Stimulated activated naive CD8-positive, alpha-beta T cell treated with anti-CD3 and anti-CD28 coated beads, Interleukin-15, amount 100 ng/mL, for 72 hours (primary cell): ENCODE data around the gene BTBD8.
"Not testable (repeated sequence)": the region's sequence is repeated elsewhere in the genome, so short reads cannot be mapped to it uniquely, and the experiment has no call there.

Experiments
- ATAC-seq: fragments of 150-1000 bp; cut with Tn5 transposase; 2 replicates; pipeline ENCODE4 v1.10.0; 2021; ENCODE audit warnings: mild to moderate bottlenecking, moderate library complexity
- DNase-seq, 2 donors: peaks; one replicate each; pipeline ENCODE4 v3.0.0; 2021 to 2022
- H3K27ac Mint-ChIP-seq, 2 donors: one replicate each; pipeline ENCODE4 v1.8.0; 2022; ENCODE audit warnings: mild to moderate bottlenecking in 2 of 2, mixed read lengths in 2 of 2, moderate library complexity in 2 of 2
- H3K27me3 Mint-ChIP-seq: one replicate; pipeline ENCODE4 v1.8.0; 2022; ENCODE audit warnings: mixed read lengths
- H3K4me1 Mint-ChIP-seq: one replicate; pipeline ENCODE4 v1.8.0; 2022; ENCODE audit warnings: mild to moderate bottlenecking, mixed read lengths
- H3K4me3 Mint-ChIP-seq, 2 donors: one replicate each; pipeline ENCODE4 v1.8.0; 2022; ENCODE audit warnings: mild to moderate bottlenecking in 2 of 2, mixed read lengths in 2 of 2, moderate library complexity in 1 of 2
- H3K9me3 Mint-ChIP-seq, 2 donors: one replicate each; pipeline ENCODE4 v1.8.0; 2022; ENCODE audit warnings: mixed read lengths in 2 of 2

The BTBD8 gene

DNA sequence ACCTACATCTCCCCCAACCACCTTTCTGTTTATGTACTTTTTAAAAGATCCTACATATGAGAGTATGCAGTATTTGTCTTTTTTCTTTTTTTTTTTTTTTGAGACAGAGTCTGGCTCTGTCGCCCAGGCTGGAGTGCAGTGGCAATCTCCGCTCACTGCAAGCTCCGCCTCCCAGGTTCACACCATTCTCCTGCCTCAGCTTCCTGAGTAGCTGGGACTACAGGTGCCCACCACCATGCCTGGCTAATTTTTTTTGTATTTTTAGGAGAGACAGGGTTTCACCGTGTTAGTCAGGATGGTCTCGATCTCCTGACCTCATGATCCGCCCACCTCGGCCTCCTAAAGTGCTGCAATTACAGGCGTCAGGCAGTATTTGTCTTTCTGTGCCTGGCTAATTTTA, 2.1 kb upstream of the BTBD8 start:
- not testable (repeated sequence) for H3K9me3 Mint-ChIP-seq, H3K27ac Mint-ChIP-seq, H3K27me3 Mint-ChIP-seq, ATAC-seq, H3K4me3 Mint-ChIP-seq, H3K4me1 Mint-ChIP-seq, DNase-seq

- ATAC-seq, result no peak
- DNase-seq, result no peak
- Mint-ChIP-seq H3K4me3 (peak overlapping the region in 1 of 2 donors; percentile 96), H3K27ac (no peak overlapping the region), H3K4me1 (peaks cover 6% of the 10 kb centered on the region), H3K27me3 (no peaks in the 10 kb centered on the region), H3K9me3 (peaks cover 0 to 1% of the 10 kb centered on the region in 2 donors)
These were observed 704 bp upstream of the BTBD8 start for GRCh38 chr1:92079441-92079840.

GRCh38 chr1:92081031-92081430, 886 bp downstream of the BTBD8 start:
- no peak for ATAC-seq
- peak overlapping the region; percentile 94 to 96 for H3K27ac Mint-ChIP-seq
- peaks cover 5 to 17% of the 10 kb centered on the region in 2 donors for H3K9me3 Mint-ChIP-seq
- no peaks in the 10 kb centered on the region for H3K27me3 Mint-ChIP-seq
- no peak for DNase-seq
- peak overlapping the region; percentile 95 to 96 for H3K4me3 Mint-ChIP-seq
- peaks cover 6% of the 10 kb centered on the region for H3K4me1 Mint-ChIP-seq

GRCh38 chr1:92084651-92085050, 4.5 kb downstream of the BTBD8 start:
- DNase-seq (no peak), ATAC-seq (no peak)
- no peak overlapping the region for H3K27ac Mint-ChIP-seq
- no peaks in the 10 kb centered on the region for H3K27me3 Mint-ChIP-seq
- no peak overlapping the region for H3K4me3 Mint-ChIP-seq
- H3K9me3 Mint-ChIP-seq, result peaks cover 6 to 24% of the 10 kb centered on the region in 2 donors
- H3K4me1 Mint-ChIP-seq, result peaks cover 6% of the 10 kb centered on the region

GRCh38 chr1:92085727-92086126, 5.6 kb downstream of the BTBD8 start:
- no peak for DNase-seq
- no peak for ATAC-seq
- H3K9me3 Mint-ChIP-seq, result peaks cover 6 to 24% of the 10 kb centered on the region in 2 donors
- H3K4me3 Mint-ChIP-seq, result no peak overlapping the region
- H3K27ac Mint-ChIP-seq, result no peak overlapping the region
- H3K4me1 Mint-ChIP-seq, result no peaks in the 10 kb centered on the region
- no peaks in the 10 kb centered on the region for H3K27me3 Mint-ChIP-seq

GRCh38 chr1:92087542-92087941, 7.4 kb downstream of the BTBD8 start:
- ATAC-seq (no peak), DNase-seq (no peak)
- Mint-ChIP-seq H3K27ac (no peak overlapping the region), H3K27me3 (no peaks in the 10 kb centered on the region), H3K4me1 (no peaks in the 10 kb centered on the region), H3K9me3 (peaks cover 6 to 24% of the 10 kb centered on the region in 2 donors), H3K4me3 (no peak overlapping the region)

GRCh38 chr1:92091625-92092024, 11.5 kb downstream of the BTBD8 start:
- Mint-ChIP-seq H3K27ac (no peak overlapping the region), H3K9me3 (peaks cover 0 to under 1% of the 10 kb centered on the region in 2 donors), H3K4me3 (no peak overlapping the region), H3K27me3 (no peaks in the 10 kb centered on the region), H3K4me1 (peaks cover 5% of the 10 kb centered on the region)
- DNase-seq (no peak), ATAC-seq (no peak)

DNA sequence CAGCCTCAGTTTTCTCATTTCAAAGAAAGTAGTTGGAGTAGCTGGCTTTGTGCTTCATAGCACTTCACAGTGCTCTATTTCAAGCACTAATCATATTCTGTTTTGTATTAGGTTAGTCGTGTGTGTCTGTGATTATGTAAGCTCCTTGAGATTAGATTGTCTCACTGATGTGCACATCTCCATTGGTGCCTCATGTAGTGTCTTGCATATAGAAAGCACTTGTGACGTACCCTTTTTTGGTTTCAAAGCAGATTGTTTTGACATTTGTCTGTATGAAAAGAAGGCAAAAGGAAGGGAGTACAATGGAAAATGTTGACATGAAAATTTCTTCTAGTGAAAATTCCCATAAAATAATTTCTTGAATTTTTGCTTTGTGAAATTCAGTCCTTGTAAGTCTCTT, 13.9 kb downstream of the BTBD8 start:
- Mint-ChIP-seq H3K27ac (no peak overlapping the region), H3K27me3 (no peaks in the 10 kb centered on the region), H3K4me3 (no peak overlapping the region), H3K4me1 (peaks cover 5% of the 10 kb centered on the region), H3K9me3 (no peaks in the 10 kb centered on the region)
- ATAC-seq (no peak), DNase-seq (no peak)

GRCh38 chr1:92094595-92094994, 14.4 kb downstream of the BTBD8 start:
- no peak for DNase-seq
- H3K9me3 Mint-ChIP-seq, result no peaks in the 10 kb centered on the region
- peaks cover 5% of the 10 kb centered on the region for H3K4me1 Mint-ChIP-seq
- no peak for ATAC-seq
- H3K27me3 Mint-ChIP-seq, result no peaks in the 10 kb centered on the region
- H3K27ac Mint-ChIP-seq, result no peak overlapping the region
- no peak overlapping the region for H3K4me3 Mint-ChIP-seq

- ATAC-seq, result no peak
- no peak for DNase-seq
- Mint-ChIP-seq H3K27ac (no peak overlapping the region), H3K4me1 (peaks cover 5% of the 10 kb centered on the region), H3K4me3 (no peak overlapping the region), H3K27me3 (no peaks in the 10 kb centered on the region), H3K9me3 (no peaks in the 10 kb centered on the region)
These were observed 15.7 kb downstream of the BTBD8 start for GRCh38 chr1:92095874-92096273.

GRCh38 chr1:92096317-92096716, 16.2 kb downstream of the BTBD8 start:
- Mint-ChIP-seq H3K27me3 (no peaks in the 10 kb centered on the region), H3K9me3 (no peaks in the 10 kb centered on the region), H3K4me1 (peaks cover 5% of the 10 kb centered on the region), H3K27ac (peak overlapping the region in 1 of 2 donors; percentile 15), H3K4me3 (no peak overlapping the region)
- peak; percentile 54 for ATAC-seq
- no peak for DNase-seq

DNA sequence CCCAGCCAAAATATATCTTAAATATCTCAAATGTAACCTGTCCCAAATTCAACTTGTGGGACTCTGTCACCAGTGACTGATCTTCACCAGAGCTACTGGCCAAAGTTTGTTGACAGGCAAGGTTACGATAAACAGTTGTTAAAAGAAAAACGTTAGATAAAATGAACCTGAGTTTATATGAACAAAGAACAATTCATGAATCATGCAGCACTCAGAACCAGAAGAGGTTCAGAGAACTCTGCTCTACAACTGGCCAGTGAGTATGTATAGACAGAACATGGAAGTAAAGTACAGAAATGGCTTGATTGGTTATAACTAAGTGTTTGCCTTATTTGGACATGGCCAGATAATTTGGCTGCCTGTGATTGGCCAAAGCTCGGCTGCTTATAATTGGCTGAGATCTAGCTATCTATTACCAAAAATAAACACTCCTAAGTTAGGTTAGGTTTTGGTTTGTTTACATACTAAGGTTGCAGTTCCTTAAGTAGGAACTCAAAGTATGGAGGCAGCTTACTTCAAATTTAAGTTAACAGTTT, 25.5 kb downstream of the BTBD8 start:
- DNase-seq, result no peak
- H3K4me1 Mint-ChIP-seq, result no peaks in the 10 kb centered on the region
- no peak for ATAC-seq
- no peak overlapping the region for H3K27ac Mint-ChIP-seq
- no peaks in the 10 kb centered on the region for H3K9me3 Mint-ChIP-seq
- H3K4me3 Mint-ChIP-seq, result no peak overlapping the region
- H3K27me3 Mint-ChIP-seq, result no peaks in the 10 kb centered on the region

DNA sequence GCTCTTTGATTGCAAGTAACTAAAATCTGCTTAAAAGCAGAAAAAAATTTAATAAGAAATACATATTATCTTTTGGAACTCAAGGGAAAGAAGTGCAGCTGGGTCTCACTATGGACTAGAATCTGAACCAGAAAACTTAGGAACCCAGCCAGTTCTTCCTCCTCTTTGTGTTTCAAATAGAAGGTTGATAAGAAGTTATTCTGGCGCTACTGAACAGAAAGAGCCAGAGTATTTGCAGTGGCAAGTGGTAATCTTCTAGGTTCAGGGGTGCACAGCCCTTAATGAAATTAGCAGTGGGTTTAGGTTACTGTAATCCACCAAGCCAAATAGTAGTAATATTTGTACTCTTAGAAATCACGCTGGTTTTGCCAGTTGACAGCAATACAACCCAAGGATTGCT, 28.5 kb downstream of the BTBD8 start:
- Mint-ChIP-seq H3K27me3 (no peaks in the 10 kb centered on the region), H3K4me1 (no peaks in the 10 kb centered on the region), H3K4me3 (no peak overlapping the region), H3K9me3 (no peaks in the 10 kb centered on the region), H3K27ac (no peak overlapping the region)
- ATAC-seq (no peak), DNase-seq (no peak)

- ATAC-seq, result no peak
- no peak for DNase-seq
- H3K27ac Mint-ChIP-seq, result no peak overlapping the region
- H3K9me3 Mint-ChIP-seq, result no peaks in the 10 kb centered on the region
- H3K4me1 Mint-ChIP-seq, result no peaks in the 10 kb centered on the region
- no peak overlapping the region for H3K4me3 Mint-ChIP-seq
- H3K27me3 Mint-ChIP-seq, result no peaks in the 10 kb centered on the region
These were observed 37.4 kb downstream of the BTBD8 start for GRCh38 chr1:92117526-92117925.

DNA sequence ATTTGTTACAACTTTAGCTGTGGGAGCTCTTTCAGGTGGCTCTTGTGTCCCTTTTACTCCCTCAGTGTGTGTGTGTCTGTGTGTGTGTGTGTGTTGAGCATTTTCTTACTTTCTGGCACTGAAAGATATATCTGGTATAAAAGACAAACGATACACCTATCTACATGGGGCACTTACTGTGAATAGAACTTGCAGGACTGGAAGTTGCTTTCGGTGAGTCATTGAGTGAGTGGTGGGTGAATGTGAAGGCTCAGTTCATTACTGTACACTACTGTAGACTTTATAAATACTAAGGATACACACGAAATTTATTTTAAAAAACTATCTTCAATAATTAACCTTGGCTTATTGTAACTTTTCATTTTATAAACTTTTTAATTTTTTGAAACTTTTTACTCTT, 38.7 kb downstream of the BTBD8 start:
- no peak for ATAC-seq
- no peaks in the 10 kb centered on the region for H3K9me3 Mint-ChIP-seq
- peaks cover under 1% of the 10 kb centered on the region for H3K4me1 Mint-ChIP-seq
- H3K4me3 Mint-ChIP-seq, result no peak overlapping the region
- no peaks in the 10 kb centered on the region for H3K27me3 Mint-ChIP-seq
- no peak for DNase-seq
- H3K27ac Mint-ChIP-seq, result no peak overlapping the region

DNA sequence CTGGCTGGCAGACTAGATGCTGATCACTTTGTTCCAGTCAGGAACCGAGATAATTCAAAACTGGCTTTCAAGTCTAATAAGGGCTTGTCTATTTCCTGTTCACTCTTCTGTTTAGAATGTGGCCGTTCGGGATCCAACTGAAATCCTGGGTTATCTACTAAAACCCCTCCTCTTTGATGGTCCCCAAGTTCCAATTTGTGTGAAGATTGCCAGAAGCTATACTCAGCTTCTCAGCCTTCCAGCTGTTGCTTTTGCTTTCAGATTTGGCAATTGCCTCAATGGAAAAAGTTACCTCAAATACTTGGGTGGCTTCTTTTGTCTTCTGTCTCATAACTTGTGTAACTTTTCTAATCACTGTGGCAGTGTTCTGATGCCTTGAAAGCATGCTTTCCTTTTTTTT, 43.7 kb downstream of the BTBD8 start:
- ATAC-seq, result peak; percentile 54
- no peaks in the 10 kb centered on the region for H3K27me3 Mint-ChIP-seq
- H3K4me3 Mint-ChIP-seq, result peak overlapping the region in 1 of 2 donors; percentile 38
- H3K27ac Mint-ChIP-seq, result peak overlapping the region; percentile 42 to 83
- peaks cover 6% of the 10 kb centered on the region for H3K4me1 Mint-ChIP-seq
- H3K9me3 Mint-ChIP-seq, result no peaks in the 10 kb centered on the region
- no peak for DNase-seq

DNA sequence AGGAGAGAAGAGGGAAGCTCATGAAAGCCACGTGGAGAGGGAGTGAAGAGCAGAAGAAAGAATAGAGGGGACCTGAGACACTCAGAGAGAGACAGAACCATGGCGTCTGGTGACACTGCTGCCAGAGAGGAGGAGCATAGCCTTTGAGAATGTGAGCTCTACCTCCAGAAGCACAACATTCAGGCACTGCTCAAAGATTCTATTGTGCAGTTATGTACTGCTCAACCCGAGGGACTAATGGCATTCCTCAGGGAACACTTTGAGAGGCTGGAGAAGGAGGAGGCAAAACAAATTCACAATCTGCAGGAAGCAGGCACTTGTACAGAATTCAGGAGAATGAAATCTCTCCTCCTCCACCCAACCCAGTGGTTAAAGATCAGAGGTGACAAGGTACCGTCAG, 45.1 kb downstream of the BTBD8 start:
- DNase-seq, result no peak
- H3K27ac Mint-ChIP-seq, result peak overlapping the region in 1 of 2 donors; percentile 3
- H3K9me3 Mint-ChIP-seq, result no peaks in the 10 kb centered on the region
- H3K27me3 Mint-ChIP-seq, result no peaks in the 10 kb centered on the region
- no peak overlapping the region for H3K4me3 Mint-ChIP-seq
- no peak for ATAC-seq
- H3K4me1 Mint-ChIP-seq, result peaks cover 6% of the 10 kb centered on the region
